Vagina (tissue), 2 donors: Measurements from ENCODE around the gene EFNB2.

Source experiments
- CTCF ChIP-seq, 3 experiments: fragments of 450-650 bp in 2 of 3; fragments of 200-600 bp in 1 of 3; sonication (generic) in 1 of 3; IDR thresholded peaks; one replicate each; pipeline ENCODE4 v1.5.1; 2017 to 2019; ENCODE audit warnings: antibody characterized with exemption in 3 of 3, mild to moderate bottlenecking in 2 of 3, moderate library complexity in 2 of 3
- POLR2AphosphoS5 ChIP-seq, 2 donors: sonication (generic); formaldehyde crosslinking; IDR thresholded peaks; one replicate each; pipeline ENCODE4 v1.9.0; 2017; ENCODE audit warnings: antibody characterized with exemption in 2 of 2, mild to moderate bottlenecking in 2 of 2, low read depth in 1 of 2; ENCODE audit not compliant: insufficient read depth in 1 of 2

DNA sequence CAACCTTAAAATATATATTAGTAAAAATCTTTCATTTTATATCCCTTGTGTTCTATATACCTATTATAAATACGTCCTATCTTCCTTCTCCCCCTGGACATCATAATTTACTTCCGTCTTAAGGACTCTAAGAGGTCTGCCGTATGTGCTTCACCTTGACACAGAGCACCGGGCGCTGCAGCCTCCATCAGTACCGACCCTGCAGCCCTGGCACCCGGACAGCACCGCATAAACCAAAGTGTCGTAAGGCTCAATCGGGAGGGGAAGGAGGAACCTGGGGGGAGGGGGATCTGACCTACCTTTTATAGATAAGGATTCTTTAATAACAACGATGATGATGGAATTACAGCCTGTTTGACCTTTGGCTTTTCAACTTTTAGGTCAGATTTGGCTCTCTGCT is 44.0 kb downstream of the EFNB2 start:
- TF ChIP-seq CTCF (IDR thresholded peaks at IDR 0.05) (no peak), POLR2AphosphoS5 (IDR thresholded peaks at IDR 0.05; ENCODE audit: insufficient read depth in 1 of 2, low read depth in 1 of 2) (no peak)
